Osteoblast (primary cell): ENCODE measurements around the gene ACOT11. TPM values are rescaled to one million over a fixed set of nuclear protein-coding genes. Genes with fewer than 3 reads are reported as not detected.

ENCODE experiments used
- DNase-seq: peaks from one replicate; pipeline ENCODE4 v3.0.0; 2011; ENCODE audit warnings: low spot score, mixed read lengths; ENCODE audit not compliant: insufficient read length; ENCODE audit errors: missing footprints
- H2AFZ ChIP-seq: 2 replicates; pipeline ENCODE4 v1.6.0; 2011; ENCODE audit warnings: mild to moderate bottlenecking, low read length
- H3K27ac ChIP-seq: 2 replicates; pipeline ENCODE4 v1.5.1; 2011; ENCODE audit warnings: mild to moderate bottlenecking, low read depth, low read length, moderate library complexity
- H3K27me3 ChIP-seq: 2 replicates; pipeline ENCODE4 v1.6.0; 2012; ENCODE audit warnings: mild to moderate bottlenecking, control low read depth, inconsistent platforms, low read length, moderate library complexity; ENCODE audit not compliant: insufficient read depth
- H3K36me3 ChIP-seq: 2 replicates; pipeline ENCODE4 v1.5.1; 2011; ENCODE audit warnings: mild to moderate bottlenecking, low read length, control low read depth, moderate library complexity; ENCODE audit not compliant: insufficient read depth
- H3K4me1 ChIP-seq: 2 replicates; pipeline ENCODE4 v1.5.1; 2011; ENCODE audit warnings: mild to moderate bottlenecking, low read length, control low read depth, moderate library complexity; ENCODE audit not compliant: insufficient read depth
- H3K4me2 ChIP-seq: 2 replicates; pipeline ENCODE4 v1.6.0; 2011; ENCODE audit warnings: mild to moderate bottlenecking, low read length; ENCODE audit not compliant: insufficient read depth
- H3K4me3 ChIP-seq: fragments of 200-600 bp; sonication (generic); 3 replicates; pipeline ENCODE4 v1.5.1; 2012; ENCODE audit warnings: mild to moderate bottlenecking, low read length, inconsistent platforms; ENCODE audit not compliant: insufficient read depth
- H3K79me2 ChIP-seq: 2 replicates; pipeline ENCODE4 v1.6.0; 2012; ENCODE audit warnings: mild to moderate bottlenecking, low read length, control low read depth, inconsistent platforms; ENCODE audit not compliant: insufficient read depth
- H3K9me3 ChIP-seq: 2 replicates; pipeline ENCODE4 v1.5.1; 2011; ENCODE audit warnings: low read depth, low read length, control low read depth
- H4K20me1 ChIP-seq: 2 replicates; pipeline ENCODE4 v1.6.0; 2012; ENCODE audit warnings: mild to moderate bottlenecking, low read length, control low read depth; ENCODE audit not compliant: insufficient read depth
- CTCF ChIP-seq: IDR thresholded peaks from 2 replicates; pipeline ENCODE4 v1.5.1; 2011; ENCODE audit warnings: mild to moderate bottlenecking, low read depth, low read length, moderate library complexity; ENCODE audit errors: extremely low read depth
- total RNA-seq: library from RNA; depleted of rRNA; stranded (reverse); fragments of >200 nt; gene quantifications from 2 replicates; pipeline ENCODE4 v1.2.3, GENCODE V29; 2012

ACOT11 gene
- total RNA-seq, 1 donor = 2.9 TPM

DNA sequence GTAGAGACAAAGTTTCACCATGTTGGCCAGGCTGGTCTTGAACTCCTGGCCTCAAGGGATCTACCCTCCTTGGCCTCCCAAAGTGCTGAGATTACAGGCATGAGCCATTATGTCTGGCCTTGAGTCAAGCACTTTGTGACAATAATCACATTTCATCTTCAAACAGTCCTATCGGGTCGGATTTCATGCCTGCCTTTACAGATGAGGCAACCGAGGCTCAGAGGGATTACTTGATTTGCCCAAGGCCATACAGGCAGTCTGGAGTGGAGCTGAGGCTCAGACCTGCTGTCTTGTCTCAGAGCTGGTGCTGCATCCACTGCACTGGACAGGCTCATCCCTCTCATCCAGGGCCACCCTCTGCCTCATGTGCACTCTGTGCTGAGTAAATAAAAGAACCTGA, 48.7 kb downstream of the ACOT11 start:
- no peak overlapping the region for H3K4me2 ChIP-seq
- no peaks in the 10 kb centered on the region for H3K79me2 ChIP-seq
- no peaks in the 10 kb centered on the region for H3K9me3 ChIP-seq
- TF ChIP-seq CTCF = no peak
- no peaks in the 10 kb centered on the region for H3K27me3 ChIP-seq
- H3K4me1 ChIP-seq = no peaks in the 10 kb centered on the region
- no peak overlapping the region for H2AFZ ChIP-seq
- no peak overlapping the region for H3K27ac ChIP-seq
- no peaks in the 10 kb centered on the region for H3K36me3 ChIP-seq
- H3K4me3 ChIP-seq = no peak overlapping the region
- DNase-seq = peak; percentile 22
- H4K20me1 ChIP-seq = no peaks in the 10 kb centered on the region

DNA sequence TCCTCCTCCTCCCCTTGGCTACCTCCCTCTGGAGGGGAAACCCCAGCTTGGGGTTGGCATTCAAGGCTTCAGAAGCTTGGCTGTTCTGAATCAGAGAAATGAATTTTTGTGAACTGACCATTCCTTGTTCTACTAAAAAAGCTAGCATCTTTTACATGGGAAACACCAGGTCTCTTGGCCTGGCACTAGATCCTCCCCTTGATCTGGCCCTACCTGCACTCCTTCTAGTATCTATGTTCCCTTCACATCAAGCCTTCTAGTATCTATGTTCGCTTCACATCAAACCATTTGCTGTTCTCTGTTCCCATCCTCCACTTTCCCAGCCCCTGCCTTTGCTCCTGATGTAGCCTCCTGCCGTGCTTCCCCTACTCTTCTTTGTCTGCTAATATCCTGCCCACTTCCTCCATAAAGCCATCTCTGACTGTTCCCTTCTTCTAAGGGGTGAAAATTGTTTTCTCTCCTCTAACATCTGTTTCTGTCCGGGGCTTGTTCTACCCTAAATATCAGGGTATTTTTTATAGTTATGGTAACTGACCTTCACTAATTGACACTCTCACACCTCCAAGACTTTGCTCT, 49.5 kb downstream of the ACOT11 start:
- H3K4me2 ChIP-seq = no peak overlapping the region
- peak; percentile 68 for DNase-seq
- no peak for TF ChIP-seq CTCF

DNA sequence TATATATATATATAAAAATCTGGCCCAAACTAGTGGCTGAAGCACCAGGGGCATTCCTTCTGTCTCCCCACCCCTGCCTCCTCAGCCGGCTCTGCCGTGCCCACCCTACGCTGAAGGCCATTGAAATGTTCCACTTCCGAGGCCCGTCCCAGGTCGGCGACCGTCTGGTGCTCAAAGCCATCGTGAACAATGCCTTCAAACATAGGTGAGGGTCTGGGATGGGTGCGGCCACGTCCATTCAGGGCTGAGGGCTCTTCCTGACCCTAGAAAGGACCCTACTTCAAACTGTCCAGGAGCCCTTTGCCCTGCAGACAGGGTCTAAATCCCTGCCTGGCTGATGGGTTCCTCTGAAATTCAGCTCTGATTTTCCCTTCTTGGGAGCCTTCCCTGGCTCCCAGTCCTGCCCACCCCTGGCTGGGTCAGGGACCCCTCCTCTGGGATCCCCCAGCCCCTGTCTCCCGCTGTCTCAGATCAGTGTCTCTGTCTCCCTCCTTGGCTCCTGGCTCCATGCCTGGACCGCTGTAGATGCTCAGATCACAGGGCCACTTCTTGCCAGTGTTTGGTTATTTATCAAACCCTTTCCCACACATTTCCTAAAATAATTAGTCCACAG, 51.3 kb downstream of the ACOT11 start:
- Histone ChIP-seq H3K4me1 (no peaks in the 10 kb centered on the region), H4K20me1 (no peaks in the 10 kb centered on the region), H3K36me3 (no peaks in the 10 kb centered on the region), H3K4me3 (no peak overlapping the region), H3K27ac (no peak overlapping the region), H2AFZ (no peak overlapping the region), H3K79me2 (no peaks in the 10 kb centered on the region), H3K27me3 (no peaks in the 10 kb centered on the region), H3K9me3 (no peaks in the 10 kb centered on the region), H3K4me2 (no peak overlapping the region)
- DNase-seq = peak; percentile 67
- no peak for TF ChIP-seq CTCF

More for the DNA sequence above, 49.5 kb downstream of the ACOT11 start:
- no peaks in the 10 kb centered on the region for H3K27me3 ChIP-seq
- H3K4me1 ChIP-seq = no peaks in the 10 kb centered on the region
- H4K20me1 ChIP-seq = no peaks in the 10 kb centered on the region
- no peak overlapping the region for H3K27ac ChIP-seq
- H2AFZ ChIP-seq = no peak overlapping the region
- H3K79me2 ChIP-seq = no peaks in the 10 kb centered on the region
- no peak overlapping the region for H3K4me3 ChIP-seq
- no peaks in the 10 kb centered on the region for H3K9me3 ChIP-seq
- no peaks in the 10 kb centered on the region for H3K36me3 ChIP-seq

- TF ChIP-seq CTCF = no peak
- Histone ChIP-seq H3K4me1 (no peaks in the 10 kb centered on the region), H3K4me2 (no peak overlapping the region), H3K79me2 (no peaks in the 10 kb centered on the region), H3K9me3 (no peaks in the 10 kb centered on the region), H3K27me3 (no peaks in the 10 kb centered on the region), H3K27ac (no peak overlapping the region), H3K4me3 (no peak overlapping the region), H4K20me1 (no peaks in the 10 kb centered on the region), H3K36me3 (no peaks in the 10 kb centered on the region), H2AFZ (no peak overlapping the region)
- peak; percentile 25 for DNase-seq
Observed at GRCh38 chr1:54600947-54601721, 53.1 kb downstream of the ACOT11 start.
